ENCODE results near the gene CLMN.
A peak's percentile ranks its signal among the peaks of the same experiment; 100 is the strongest.

Gene CLMN

GRCh38 chr14:95321693-95322455 lies 2.2 kb upstream of the CLMN start:
- no peak for DNase-seq (ENCODE audit: low spot score)

GRCh38 chr14:95320955-95321600 lies 1.4 kb upstream of the CLMN start:
- no peak for DNase-seq (ENCODE audit: low spot score)

- peak; percentile 18 for DNase-seq (ENCODE audit: low spot score)
These were observed 579 bp upstream of the CLMN start for GRCh38 chr14:95320078-95320895.

GRCh38 chr14:95318399-95319311 lies 1.1 kb downstream of the CLMN start:
- no peak for DNase-seq (ENCODE audit: low spot score)

GRCh38 chr14:95317817-95318343 lies 1.8 kb downstream of the CLMN start:
- no peak for DNase-seq (ENCODE audit: low spot score)

GRCh38 chr14:95316821-95317220 lies 2.9 kb downstream of the CLMN start:
- no peak for DNase-seq (ENCODE audit: low spot score)

GRCh38 chr14:95315579-95315978 lies 4.1 kb downstream of the CLMN start:
- DNase-seq (ENCODE audit: low spot score), result no peak

- no peak for DNase-seq (ENCODE audit: low spot score)
These were observed 4.6 kb downstream of the CLMN start for GRCh38 chr14:95315156-95315555.

- DNase-seq (ENCODE audit: low spot score), result no peak
These were observed 5.1 kb downstream of the CLMN start for GRCh38 chr14:95314609-95315008.

- DNase-seq (ENCODE audit: low spot score), result peak; percentile 56
These were observed 6.0 kb downstream of the CLMN start for GRCh38 chr14:95313707-95314106.

GRCh38 chr14:95313190-95313589 lies 6.5 kb downstream of the CLMN start:
- DNase-seq (ENCODE audit: low spot score), result no peak

- no peak for DNase-seq (ENCODE audit: low spot score)
These were observed 7.4 kb downstream of the CLMN start for GRCh38 chr14:95312311-95312710.

GRCh38 chr14:95311752-95312151 lies 8.0 kb downstream of the CLMN start:
- no peak for DNase-seq (ENCODE audit: low spot score)

- DNase-seq (ENCODE audit: low spot score), result no peak
These were observed 8.9 kb downstream of the CLMN start for GRCh38 chr14:95310635-95311380.

- DNase-seq (ENCODE audit: low spot score), result no peak
These were observed 10.3 kb downstream of the CLMN start for GRCh38 chr14:95309261-95310051.

GRCh38 chr14:95308073-95308472 lies 11.6 kb downstream of the CLMN start:
- DNase-seq (ENCODE audit: low spot score), result no peak

- DNase-seq (ENCODE audit: low spot score), result no peak
These were observed 12.2 kb downstream of the CLMN start for GRCh38 chr14:95307402-95308041.

- DNase-seq (ENCODE audit: low spot score), result no peak
These were observed 13.8 kb downstream of the CLMN start for GRCh38 chr14:95305940-95306339.

GRCh38 chr14:95305145-95305544 lies 14.6 kb downstream of the CLMN start:
- no peak for DNase-seq (ENCODE audit: low spot score)

Data from GM03348 (cell line).